Thoracic aorta (tissue), 2 donors: Measurements from ENCODE around the gene TCF7L2. TPM values are rescaled to one million over a fixed set of nuclear protein-coding genes. Genes with fewer than 3 reads are reported as not detected.

Source experiments
- ATAC-seq: fragments of 150-250 bp; one replicate; pipeline ENCODE4 v1.8.0; 2017; ENCODE audit warnings: low read depth; ENCODE audit not compliant: insufficient number of reproducible peaks, low FRiP score
- DNase-seq: peaks from one replicate; pipeline ENCODE4 v3.0.0-alpha.2; 2020; ENCODE audit warnings: low spot score
- H3K27ac ChIP-seq, 2 donors: fragments of 200-600 bp; sonication (generic); 1 replicate in 1 of 2; 2 replicates in 1 of 2; pipeline ENCODE4 v1.5.1; 2016; ENCODE audit warnings: mild to moderate bottlenecking in 2 of 2, moderate library complexity in 2 of 2
- H3K27me3 ChIP-seq: fragments of 200-600 bp; sonication (generic); replicated peaks from 2 replicates; pipeline ENCODE4 v1.6.0; 2016; ENCODE audit warnings: mild to moderate bottlenecking; ENCODE audit not compliant: insufficient read depth
- H3K36me3 ChIP-seq: fragments of 200-600 bp; sonication (generic); one replicate; pipeline ENCODE4 v1.5.1; 2016
- H3K4me1 ChIP-seq, 2 donors: fragments of 200-600 bp; sonication (generic); 1 replicate in 1 of 2; 2 replicates in 1 of 2; pipeline versions ENCODE4 v1.5.1 to v1.6.0; 2016; ENCODE audit warnings: low read depth in 2 of 2, mild to moderate bottlenecking in 1 of 2; ENCODE audit not compliant: control insufficient read depth in 1 of 2
- H3K4me3 ChIP-seq: fragments of 200-600 bp; sonication (generic); 2 replicates; pipeline ENCODE4 v1.5.1; 2016; ENCODE audit warnings: mild to moderate bottlenecking
- H3K9me3 ChIP-seq: fragments of 200-600 bp; sonication (generic); 2 replicates; pipeline ENCODE4 v1.5.1; 2016
- CTCF ChIP-seq: fragments of 200-600 bp; sonication (generic); IDR thresholded peaks from one replicate; pipeline ENCODE4 v1.5.1; 2019; ENCODE audit warnings: antibody characterized with exemption
- total RNA-seq, 2 donors: library from RNA; depleted of rRNA; stranded (reverse); fragments of >200 nt; gene quantifications; one replicate each; pipeline versions ENCODE4 v1.1.0 to v1.2.3, GENCODE V29; 2016

Gene TCF7L2
- total RNA-seq, 2 donors from 2014 or later = 21.4 to 50.5 TPM

- Histone ChIP-seq H3K36me3 (peaks cover 33% of the 10 kb centered on the region), H3K27me3 (no peaks in the 10 kb centered on the region), H3K4me3 (no peak overlapping the region), H3K4me1 (peaks cover 7 to 24% of the 10 kb centered on the region in 2 donors), H3K9me3 (no peaks in the 10 kb centered on the region), H3K27ac (no peak overlapping the region)
- DNase-seq (no peak), ATAC-seq (no peak)
- TF ChIP-seq CTCF = no peak
Observed at GRCh38 chr10:113160641-113161040, 210.6 kb downstream of the TCF7L2 start.

GRCh38 chr10:113161066-113161465 lies 211.0 kb downstream of the TCF7L2 start:
- ATAC-seq (no peak), DNase-seq (no peak)
- Histone ChIP-seq H3K27ac (peak overlapping the region in 1 of 2 donors; percentile 67), H3K27me3 (no peaks in the 10 kb centered on the region), H3K9me3 (no peaks in the 10 kb centered on the region), H3K4me1 (peaks cover 7 to 24% of the 10 kb centered on the region in 2 donors), H3K4me3 (no peak overlapping the region), H3K36me3 (peaks cover 33% of the 10 kb centered on the region)
- no peak for TF ChIP-seq CTCF

GRCh38 chr10:113162960-113163359 lies 212.9 kb downstream of the TCF7L2 start:
- H3K9me3 ChIP-seq = no peaks in the 10 kb centered on the region
- ATAC-seq (peak; percentile 97), DNase-seq (no peak)
- peak overlapping the region; percentile 67 to 78 for H3K27ac ChIP-seq
- peak overlapping the region; percentile 5 for H3K4me3 ChIP-seq
- no peaks in the 10 kb centered on the region for H3K27me3 ChIP-seq
- peaks cover 17% of the 10 kb centered on the region for H3K36me3 ChIP-seq
- no peak for TF ChIP-seq CTCF
- H3K4me1 ChIP-seq = peaks cover 7 to 24% of the 10 kb centered on the region in 2 donors

- H3K36me3 ChIP-seq = peaks cover 10% of the 10 kb centered on the region
- ATAC-seq = no peak
- TF ChIP-seq CTCF = no peak
Observed at GRCh38 chr10:113165673-113166072, 215.6 kb downstream of the TCF7L2 start.

GRCh38 chr10:113167702-113168101 lies 217.7 kb downstream of the TCF7L2 start:
- Histone ChIP-seq H3K27ac (no peak overlapping the region), H3K27me3 (no peaks in the 10 kb centered on the region), H3K4me3 (no peak overlapping the region), H3K36me3 (no peaks in the 10 kb centered on the region), H3K9me3 (no peaks in the 10 kb centered on the region), H3K4me1 (peaks cover 7 to 13% of the 10 kb centered on the region in 2 donors)
- ATAC-seq (no peak), DNase-seq (no peak)
- no peak for TF ChIP-seq CTCF

More at GRCh38 chr10:113165673-113166072, 215.6 kb downstream of the TCF7L2 start:
- H3K4me3 ChIP-seq = no peak overlapping the region
- peaks cover 7 to 24% of the 10 kb centered on the region in 2 donors for H3K4me1 ChIP-seq
- no peak overlapping the region for H3K27ac ChIP-seq
- DNase-seq = no peak
- no peaks in the 10 kb centered on the region for H3K27me3 ChIP-seq
- H3K9me3 ChIP-seq = no peaks in the 10 kb centered on the region
